Stimulated activated CD8-positive, alpha-beta memory T cell treated with anti-CD3 and anti-CD28 coated beads, Interleukin-2, amount 100 ng/mL, for 48 hours (primary cell): ENCODE results near the gene IGFBP1.
"Not testable (repeated sequence)": the region's sequence is repeated elsewhere in the genome, so short reads cannot be mapped to it uniquely, and the experiment has no call there.

ENCODE experiments used
- DNase-seq, 2 donors: peaks; one replicate each; pipeline ENCODE4 v3.0.0-alpha.2; 2020; ENCODE audit warnings: low read depth in 2 of 2

Gene IGFBP1

DNA sequence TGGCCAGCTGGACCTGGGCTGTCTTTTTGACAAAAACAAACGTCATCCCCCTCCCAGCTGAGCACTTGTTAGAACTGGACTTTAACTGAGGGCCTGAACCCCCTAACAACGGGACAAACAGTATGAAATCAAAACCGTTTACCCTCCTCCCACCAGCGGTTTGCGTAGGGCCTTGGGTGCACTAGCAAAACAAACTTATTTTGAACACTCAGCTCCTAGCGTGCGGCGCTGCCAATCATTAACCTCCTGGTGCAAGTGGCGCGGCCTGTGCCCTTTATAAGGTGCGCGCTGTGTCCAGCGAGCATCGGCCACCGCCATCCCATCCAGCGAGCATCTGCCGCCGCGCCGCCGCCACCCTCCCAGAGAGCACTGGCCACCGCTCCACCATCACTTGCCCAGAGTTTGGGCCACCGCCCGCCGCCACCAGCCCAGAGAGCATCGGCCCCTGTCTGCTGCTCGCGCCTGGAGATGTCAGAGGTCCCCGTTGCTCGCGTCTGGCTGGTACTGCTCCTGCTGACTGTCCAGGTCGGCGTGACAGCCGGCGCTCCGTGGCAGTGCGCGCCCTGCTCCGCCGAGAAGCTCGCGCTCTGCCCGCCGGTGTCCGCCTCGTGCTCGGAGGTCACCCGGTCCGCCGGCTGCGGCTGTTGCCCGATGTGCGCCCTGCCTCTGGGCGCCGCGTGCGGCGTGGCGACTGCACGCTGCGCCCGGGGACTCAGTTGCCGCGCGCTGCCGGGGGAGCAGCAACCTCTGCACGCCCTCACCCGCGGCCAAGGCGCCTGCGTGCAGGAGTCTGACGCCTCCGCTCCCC lies at the start of gene IGFBP1:
Gene IGFBP1, plus strand, starts transcription at position 304 of the 808 bp plus-strand sequence. Its CDS starts 165 bp downstream, at position 469.
- DNase-seq, result no peak

DNA sequence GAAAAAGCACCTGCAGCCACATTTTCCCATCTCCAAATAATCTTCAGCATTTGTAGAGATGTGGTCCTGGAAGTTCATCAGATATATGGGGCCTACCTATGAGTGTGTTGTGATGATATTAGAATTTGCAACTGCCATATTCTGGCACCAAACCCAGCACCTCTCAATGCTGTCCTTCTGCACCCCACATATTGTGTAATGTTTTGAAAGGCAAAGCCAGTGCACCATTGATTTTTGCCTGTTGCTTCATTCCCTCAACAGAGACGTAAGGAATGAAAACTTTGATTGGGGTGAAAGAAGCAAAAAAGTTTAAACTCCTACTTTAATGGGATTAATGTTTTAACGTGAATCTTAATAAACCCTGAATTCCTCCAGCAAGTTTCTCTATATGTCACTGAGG lies 49.4 kb upstream of the IGFBP1 start:
- not testable (repeated sequence) for DNase-seq

DNA sequence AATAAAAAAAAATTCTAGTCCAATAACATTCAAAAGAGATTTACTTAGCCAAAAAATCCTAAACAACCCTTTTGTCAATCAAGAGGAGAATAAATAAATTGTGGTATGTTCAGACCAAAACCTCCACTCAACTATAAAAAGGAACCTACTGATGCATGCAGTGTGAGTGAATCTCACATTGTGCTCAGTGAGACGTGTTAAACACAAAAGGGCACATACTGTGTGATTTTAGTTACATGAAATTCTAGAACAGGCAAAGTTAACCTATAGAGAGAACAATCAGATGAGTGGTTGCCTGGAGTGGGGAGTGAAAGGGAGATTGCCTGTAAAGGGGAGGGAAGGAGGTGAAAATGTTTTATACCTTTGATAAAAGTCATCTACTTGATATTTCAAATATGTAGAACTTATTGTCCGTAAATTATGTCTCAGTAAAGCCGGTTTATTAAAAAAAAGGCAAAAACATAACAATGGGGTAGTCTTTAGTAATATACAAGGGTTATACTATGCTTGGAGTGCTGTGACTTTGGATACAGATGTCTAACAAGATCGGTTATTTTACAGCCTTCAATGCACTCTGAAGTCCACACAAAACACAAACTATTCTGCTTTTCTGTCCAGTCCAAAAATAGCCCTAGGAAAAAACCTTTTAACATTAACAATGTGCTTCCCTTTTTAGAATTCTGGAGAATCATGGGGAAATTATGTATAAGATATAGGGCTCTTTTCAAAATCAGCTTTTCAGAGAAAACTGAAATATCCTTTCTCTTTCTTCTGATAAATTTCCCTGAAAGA lies 46.2 kb upstream of the IGFBP1 start:
- DNase-seq, result not testable (repeated sequence)

DNA sequence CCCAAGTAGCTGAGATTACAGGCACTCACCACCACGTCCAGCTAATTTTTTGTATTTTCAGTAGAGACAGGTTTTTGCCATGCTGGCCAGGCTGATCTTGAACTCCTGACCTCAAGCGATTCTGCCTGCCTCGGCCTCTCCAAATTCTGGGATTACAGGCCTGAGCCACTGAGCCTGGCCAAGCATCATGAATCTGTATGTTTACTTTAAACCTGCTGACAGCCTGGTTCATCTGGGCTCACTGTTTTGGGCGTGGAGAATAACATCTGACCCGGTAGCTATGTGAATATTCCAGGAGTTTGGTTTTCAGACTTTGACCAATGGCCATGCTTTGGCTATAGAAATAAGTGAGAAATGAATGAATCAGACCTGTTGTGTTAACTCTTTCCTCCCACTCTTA lies 41.8 kb upstream of the IGFBP1 start:
- not testable (repeated sequence) for DNase-seq

DNA sequence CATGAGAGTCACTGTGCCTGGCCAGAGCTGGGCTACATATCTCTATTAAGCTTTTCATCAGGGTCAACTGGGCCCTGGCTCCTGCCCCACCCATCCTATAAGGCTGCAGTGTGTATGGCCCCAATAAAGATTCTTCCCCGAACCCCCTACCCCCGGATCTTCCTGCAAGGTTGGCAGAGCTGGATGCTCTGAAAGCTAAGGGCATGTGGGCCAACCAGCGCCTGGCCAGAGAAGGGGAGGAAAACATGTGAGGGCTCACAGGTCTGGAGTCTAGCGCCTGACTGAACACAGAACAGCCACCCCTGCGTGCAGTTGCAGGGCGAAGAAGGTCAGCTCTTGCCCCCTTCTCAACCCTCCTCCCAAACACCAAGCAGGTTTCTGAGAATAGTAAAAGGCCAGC lies 39.6 kb upstream of the IGFBP1 start:
- DNase-seq, result not testable (repeated sequence)

DNA sequence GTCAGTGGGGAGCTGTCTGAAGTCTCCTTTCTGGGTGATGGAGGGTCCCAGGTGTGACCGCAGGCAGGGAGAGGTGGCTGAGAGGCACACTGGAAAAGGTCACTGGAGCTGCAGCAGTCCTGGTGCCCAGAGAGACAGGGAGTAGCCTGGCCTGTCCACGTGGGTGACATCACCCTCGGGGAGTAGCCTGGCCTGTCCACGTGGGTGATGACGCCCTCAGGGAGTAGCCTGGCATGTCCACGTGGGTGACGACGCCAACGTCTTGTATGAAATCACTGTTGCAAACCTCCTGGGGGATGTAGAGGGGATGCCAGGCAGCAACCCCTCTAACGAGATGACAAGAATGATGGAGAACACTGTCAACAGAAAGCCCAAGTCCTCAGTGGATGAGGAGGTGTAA lies 35.3 kb upstream of the IGFBP1 start:
- not testable (repeated sequence) for DNase-seq

DNA sequence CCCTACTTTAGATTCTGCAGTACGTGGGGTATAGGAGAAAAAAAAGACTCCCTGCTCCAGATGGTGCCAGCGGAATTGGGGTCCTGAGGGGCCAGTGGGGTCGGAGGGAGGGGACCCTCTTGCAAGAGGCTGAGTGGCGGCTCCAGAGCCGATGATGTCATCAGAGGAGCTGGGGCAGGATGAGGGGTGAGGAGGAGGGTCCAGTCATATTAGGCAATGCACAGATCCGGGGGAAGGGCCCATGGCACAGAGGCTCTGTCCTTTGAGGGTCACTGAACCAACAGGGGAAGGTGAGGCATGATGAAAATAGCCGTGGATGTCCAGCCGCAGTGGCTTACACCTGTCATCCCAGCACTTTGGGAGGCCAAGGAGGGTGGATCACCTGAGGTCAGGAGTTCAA lies 34.8 kb upstream of the IGFBP1 start:
- DNase-seq, result not testable (repeated sequence)

DNA sequence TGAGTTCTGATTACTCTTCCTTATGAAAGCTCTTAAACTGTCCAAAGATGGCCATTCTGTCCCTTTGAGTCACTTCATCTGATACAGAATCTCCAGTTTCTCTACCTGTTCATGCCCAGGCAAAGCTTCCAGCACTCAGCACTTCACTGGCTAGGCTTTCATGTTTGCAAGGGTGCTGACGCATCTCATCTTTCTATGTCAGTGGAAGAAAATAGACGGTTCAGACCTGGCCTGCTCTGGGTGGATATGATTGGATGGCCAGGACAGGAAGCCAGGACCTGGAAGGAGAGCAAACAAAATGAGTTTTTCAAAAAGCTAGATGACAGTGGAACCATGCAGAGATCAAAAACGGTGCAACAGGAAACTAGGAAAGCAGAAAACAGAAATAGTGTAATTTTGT lies 32.6 kb upstream of the IGFBP1 start:
- not testable (repeated sequence) for DNase-seq

DNA sequence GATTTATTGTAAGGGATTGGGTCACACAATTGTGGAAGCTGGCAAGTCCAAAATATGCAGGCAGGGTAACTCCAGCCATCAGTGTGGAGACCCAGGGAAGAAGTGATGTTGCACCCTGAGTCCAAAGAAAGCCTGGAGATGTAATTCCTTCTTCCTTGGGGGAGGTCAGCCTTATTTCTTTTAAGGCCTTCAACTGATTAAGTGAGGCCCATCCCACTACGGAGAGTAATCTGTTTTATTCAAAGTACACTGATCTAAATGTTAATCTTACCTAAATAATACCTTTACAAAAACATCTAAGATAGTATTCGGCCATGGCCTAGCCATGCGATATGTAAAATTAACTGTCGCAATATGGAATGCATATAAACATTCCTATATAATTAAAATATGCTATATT lies 31.4 kb upstream of the IGFBP1 start:
- DNase-seq, result not testable (repeated sequence)

DNA sequence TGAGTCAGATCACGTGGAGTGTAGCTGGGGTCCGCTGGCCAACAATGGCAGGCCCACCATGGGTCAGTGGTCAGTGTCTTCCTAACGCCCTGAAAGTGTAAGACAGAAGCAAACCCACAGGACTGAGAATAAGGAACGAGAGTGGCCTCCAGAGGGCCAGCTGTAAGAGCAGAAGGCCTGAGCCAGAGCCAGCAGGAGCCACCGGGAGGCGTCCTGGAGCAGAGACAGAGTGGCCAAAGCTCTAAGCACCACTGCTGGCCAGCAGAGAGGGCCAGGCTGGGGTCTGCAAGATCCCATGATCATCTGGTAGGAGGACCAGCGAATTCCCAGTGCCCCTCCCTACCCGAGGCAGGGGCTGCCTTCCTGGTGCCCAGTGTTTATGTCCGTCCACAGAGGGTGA lies 24.6 kb upstream of the IGFBP1 start:
- DNase-seq, result no peak

DNA sequence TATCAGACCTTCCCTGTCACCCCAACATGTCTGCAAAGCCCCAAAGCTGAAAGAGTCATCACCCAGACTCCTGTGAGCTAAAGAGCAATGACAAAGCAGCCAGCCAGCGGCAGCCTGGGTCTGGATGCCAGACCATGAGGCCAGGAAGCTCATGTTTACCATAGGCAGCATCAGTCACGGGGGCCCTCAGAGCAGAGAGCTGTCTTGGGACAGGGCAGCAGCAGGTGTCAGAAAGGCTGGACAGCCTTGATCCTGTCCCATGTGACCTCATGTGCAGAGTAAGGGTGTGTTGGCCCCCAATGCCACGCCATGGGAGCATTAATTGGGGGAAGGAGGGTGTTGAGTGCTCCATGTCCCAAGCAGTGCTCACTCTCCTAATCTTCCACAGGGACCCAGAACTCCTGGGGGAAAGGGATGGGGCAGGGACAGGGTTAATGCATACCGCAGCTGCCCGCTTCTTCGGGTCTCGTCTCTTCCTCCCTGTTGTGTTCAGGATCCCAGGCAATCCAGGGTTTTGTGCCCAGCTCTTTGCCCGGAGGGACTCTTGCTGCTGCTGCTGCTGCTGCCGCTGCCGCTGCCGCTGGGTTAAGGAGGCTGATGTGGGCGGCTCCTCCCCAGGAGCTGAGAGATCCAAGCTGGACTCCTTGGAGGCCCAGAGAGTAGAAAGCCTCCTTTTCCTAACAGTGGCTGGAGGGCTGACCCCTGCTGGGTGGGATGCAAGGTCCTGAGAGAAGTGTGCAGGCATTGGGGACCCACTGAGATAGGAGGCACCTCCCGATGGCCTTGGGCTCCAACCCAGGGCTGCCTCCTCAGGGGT lies 22.5 kb upstream of the IGFBP1 start:
- no peak for DNase-seq

DNA sequence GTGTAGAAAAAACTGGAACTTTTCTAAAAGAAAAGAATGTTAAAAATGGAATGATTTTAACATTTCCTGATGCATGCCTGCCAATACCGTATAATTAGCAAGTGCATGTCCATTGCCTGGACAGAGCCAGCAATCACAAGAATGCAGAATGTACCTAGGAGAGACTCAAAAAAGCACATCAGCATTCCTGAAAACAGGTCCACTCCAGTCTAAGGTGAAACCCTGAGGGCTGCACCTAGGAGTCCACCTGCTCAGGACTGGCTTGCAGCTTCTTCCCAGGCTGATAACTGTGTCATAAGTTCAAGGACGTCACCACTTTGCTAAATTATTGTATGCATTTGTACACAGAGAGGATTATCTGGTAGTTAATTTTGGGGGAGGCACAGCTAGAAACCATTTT lies 20.8 kb upstream of the IGFBP1 start:
- no peak for DNase-seq

DNA sequence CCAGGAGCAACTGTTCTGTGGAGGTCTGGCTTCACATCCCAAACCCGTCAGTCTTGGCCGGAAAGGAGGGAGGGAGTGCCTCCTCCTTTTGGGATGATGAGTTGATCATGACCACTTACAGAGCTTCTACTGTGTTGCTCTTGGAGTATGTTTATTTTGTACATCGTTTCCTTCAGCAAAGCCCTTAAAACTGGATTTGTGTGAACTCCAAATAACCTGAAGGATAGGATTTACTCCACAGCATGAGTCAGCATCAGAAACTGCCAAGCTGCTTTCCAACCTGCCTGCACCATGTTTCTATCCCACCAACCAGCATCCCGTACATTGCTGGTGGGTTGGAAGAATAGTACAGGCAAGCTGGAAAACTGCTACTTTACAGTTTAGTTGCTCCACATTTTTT lies 18.9 kb upstream of the IGFBP1 start:
- DNase-seq, result no peak

DNA sequence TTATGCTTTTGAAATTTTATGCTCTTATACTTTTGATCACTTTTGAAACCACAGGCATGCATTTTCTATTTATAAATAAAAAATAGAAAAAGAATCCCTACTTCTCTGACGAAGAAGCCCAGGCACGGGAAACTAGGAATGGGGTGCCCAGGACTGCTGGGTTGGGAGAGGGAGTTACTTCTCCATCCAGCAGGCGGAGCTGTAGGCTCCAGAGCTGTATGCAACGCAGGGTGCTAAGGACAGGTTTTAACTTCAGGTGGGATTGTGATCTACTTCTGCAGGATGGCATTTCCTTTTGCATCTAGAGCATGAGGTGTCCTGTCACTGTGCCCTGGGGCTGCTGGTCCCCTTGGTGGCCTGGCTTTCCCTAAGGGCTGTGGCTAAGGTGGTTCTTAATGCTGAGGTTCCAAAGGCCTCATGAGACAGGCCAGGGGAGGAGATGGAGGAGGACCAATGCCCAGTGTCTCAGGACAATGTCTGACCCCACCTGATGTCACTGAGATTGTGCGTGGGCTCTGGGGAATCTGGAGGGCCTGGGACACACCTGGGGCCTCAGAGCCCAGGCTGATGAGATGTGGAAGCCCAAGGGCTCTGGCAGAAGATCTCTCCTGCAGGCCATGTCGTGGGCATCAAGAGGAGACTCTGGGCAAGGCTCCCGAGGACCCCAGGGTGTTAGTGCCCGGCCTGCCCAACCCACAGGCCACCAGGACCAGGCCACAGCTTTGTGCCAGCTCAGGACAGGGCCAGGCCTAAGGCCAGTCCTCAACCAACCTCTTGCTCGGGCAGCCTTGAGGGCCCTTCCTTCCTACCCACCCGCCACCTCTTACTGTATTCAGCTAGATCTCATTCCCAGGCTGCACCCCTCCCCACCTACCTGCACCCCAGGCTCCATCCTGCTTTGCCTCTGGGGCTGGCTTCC lies 15.9 kb upstream of the IGFBP1 start:
- no peak for DNase-seq

DNA sequence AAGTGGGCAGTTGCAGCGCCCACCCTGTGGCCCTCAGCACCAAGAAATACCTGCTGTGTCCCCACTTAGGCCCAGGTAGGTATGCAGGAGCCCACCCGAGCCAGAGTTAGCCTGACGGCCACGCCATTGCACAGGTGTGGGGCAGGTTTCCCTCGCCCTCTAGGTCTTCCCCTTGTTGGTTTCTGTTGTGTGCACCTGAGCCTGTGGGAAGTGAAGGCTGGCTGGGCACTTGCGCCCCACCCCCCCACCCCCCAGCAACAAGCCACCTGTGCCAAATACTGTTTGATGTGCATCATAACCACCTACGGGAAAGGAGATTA lies 15.3 kb upstream of the IGFBP1 start, which contains the start of gene CCDC201:
Gene CCDC201, minus strand, starts transcription at position 48 of the 320 bp plus-strand sequence. CDS start 75 bp downstream, outside the sequence.
- DNase-seq, result no peak

DNA sequence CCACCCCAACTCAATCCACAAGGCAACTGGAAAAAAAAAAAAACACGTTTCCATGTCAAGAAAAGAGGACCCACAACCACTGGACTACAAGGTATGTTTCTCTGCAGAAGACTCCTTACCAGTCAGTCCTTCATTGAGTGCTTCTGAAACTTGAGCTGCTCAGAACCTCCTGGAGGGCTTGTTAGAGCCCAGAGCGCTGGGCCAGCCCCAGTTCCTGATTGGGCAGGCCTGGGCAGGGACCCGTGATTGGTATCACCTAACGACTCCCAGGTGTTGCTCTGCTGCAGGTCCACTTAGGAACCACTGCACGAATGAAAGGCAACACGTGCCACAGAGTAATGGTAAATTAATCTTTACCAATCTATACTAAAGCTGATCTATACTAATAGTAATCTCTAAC lies 14.9 kb upstream of the IGFBP1 start:
- no peak for DNase-seq

DNA sequence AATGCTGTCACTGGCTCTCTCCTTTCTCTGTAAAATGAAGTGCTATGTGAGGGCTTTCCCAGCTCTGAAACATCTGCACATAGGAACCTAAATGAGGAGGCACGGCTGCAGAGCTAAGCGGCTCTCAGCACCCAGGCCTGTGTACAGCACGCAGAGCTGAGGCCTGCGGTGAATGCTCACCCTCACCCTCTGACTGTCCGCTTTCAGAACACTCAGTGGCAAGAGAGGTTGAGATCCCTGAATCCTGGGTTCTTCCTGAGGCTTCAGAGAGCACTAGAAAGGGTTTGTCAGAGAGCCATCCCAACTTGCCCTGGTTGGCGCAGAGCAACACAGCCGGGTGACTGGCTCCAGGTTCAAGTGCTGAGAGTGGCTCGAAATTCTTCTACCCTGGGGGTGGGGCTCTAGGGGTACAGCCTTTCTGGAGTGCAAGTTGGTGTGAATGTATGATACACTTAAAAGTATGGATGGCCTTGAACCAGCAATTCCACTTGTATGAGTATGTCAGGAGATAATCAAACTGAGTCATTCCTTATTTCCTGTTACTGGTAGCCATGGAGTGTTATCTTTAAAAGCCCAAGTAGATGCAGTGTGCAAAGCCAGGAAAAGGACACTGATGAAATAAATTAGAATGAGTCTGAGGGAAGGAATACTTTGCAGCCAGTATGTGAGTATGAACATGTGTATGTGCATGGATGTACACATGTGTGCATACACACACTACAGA lies 13.7 kb upstream of the IGFBP1 start:
- no peak for DNase-seq

DNA sequence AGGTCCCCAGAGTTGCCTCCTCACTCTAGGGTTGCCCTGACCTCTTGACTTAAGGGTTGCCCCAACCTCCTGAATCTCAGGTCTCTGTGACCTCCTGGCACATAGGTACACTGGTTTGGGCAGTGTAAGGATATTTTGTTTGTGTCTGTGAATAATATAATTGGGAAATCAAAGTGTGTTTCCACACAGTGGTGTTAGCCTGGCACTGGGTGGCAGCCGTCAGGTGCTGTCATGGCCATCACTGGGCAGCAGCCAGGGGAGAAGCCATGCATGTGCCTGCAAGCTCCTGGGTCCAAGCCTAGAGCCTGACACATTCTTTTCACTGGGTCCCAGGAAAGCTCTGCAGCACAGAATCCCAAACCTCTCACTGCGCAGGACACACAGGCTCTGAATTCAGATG lies 11.8 kb upstream of the IGFBP1 start:
- no peak for DNase-seq

DNA sequence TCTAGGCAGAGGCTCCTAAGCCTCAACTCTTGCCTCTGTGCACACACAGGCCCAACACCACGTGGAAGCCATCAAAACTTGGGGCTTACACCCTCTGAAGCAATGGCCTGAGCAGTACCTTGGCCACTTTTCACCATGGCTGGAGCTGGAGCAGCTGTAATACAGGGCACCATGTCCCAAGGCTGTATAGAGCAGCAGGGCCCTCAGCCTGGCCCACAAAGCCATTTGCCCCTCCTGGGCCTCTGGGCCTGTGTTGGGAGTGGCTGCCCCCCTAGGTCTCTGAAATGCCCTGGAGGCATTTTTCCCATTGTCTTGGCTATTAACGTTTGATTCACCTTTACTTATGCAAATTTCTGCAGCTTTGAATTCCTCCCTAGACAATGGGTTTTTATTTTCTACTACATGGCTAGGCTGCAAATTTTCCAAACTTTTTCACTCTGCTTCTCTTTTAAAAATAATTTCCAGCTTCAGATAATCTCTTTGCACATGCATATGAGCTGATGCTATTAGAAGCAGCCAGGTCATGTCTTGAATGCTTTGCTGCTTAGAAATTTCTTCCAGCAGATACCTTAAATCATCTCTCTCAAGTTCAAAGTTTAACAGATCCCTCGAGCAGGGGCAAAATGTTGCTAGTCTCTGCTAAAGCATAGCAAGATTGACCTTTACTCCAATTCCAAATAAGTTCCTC lies 9.7 kb upstream of the IGFBP1 start:
- DNase-seq, result no peak

DNA sequence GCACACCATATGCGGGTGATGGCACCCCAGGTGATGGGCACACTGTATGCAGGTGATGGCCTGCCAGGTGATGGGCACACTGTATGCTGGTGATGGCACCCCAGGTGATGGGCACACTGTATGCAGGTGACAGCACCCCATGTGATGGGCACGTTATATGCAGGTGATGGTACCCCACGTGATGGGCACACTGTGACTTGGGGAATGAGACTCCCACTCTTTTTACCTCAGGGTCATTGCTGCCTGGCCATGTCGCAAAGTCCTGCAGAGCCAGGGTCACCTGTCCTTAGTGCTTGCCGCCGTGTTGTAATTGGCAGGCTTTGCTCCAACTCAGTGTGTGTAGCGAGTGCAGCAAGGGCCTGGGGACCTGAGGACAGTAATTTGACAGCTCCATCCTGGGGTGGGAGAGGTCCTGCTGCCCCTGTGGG lies 7.8 kb upstream of the IGFBP1 start:
- no peak for DNase-seq
